Thoracic aorta (tissue), 2 donors: Measurements from ENCODE around the gene PDSS2. TPM values are rescaled to one million over a fixed set of nuclear protein-coding genes. Genes with fewer than 3 reads are reported as not detected.

Source experiments
- ATAC-seq: fragments of 150-250 bp; one replicate; pipeline ENCODE4 v1.8.0; 2017; ENCODE audit warnings: low read depth; ENCODE audit not compliant: insufficient number of reproducible peaks, low FRiP score
- DNase-seq: peaks from one replicate; pipeline ENCODE4 v3.0.0-alpha.2; 2020; ENCODE audit warnings: low spot score
- H3K27ac ChIP-seq, 2 donors: fragments of 200-600 bp; sonication (generic); 1 replicate in 1 of 2; 2 replicates in 1 of 2; pipeline ENCODE4 v1.5.1; 2016; ENCODE audit warnings: mild to moderate bottlenecking in 2 of 2, moderate library complexity in 2 of 2
- H3K27me3 ChIP-seq: fragments of 200-600 bp; sonication (generic); replicated peaks from 2 replicates; pipeline ENCODE4 v1.6.0; 2016; ENCODE audit warnings: mild to moderate bottlenecking; ENCODE audit not compliant: insufficient read depth
- H3K36me3 ChIP-seq: fragments of 200-600 bp; sonication (generic); one replicate; pipeline ENCODE4 v1.5.1; 2016
- H3K4me1 ChIP-seq, 2 donors: fragments of 200-600 bp; sonication (generic); 1 replicate in 1 of 2; 2 replicates in 1 of 2; pipeline versions ENCODE4 v1.5.1 to v1.6.0; 2016; ENCODE audit warnings: low read depth in 2 of 2, mild to moderate bottlenecking in 1 of 2; ENCODE audit not compliant: control insufficient read depth in 1 of 2
- H3K4me3 ChIP-seq: fragments of 200-600 bp; sonication (generic); 2 replicates; pipeline ENCODE4 v1.5.1; 2016; ENCODE audit warnings: mild to moderate bottlenecking
- H3K9me3 ChIP-seq: fragments of 200-600 bp; sonication (generic); 2 replicates; pipeline ENCODE4 v1.5.1; 2016
- total RNA-seq, 2 donors: library from RNA; depleted of rRNA; stranded (reverse); fragments of >200 nt; gene quantifications; one replicate each; pipeline versions ENCODE4 v1.1.0 to v1.2.3, GENCODE V29; 2016
- TF ChIP-seq, protein P1 (sequence below): fragments of 200-600 bp; sonication (generic); IDR thresholded peaks from one replicate; pipeline ENCODE4 v1.5.1; 2019; ENCODE audit warnings: antibody characterized with exemption

Gene PDSS2
- total RNA-seq, 2 donors from 2014 or later = 6.9 to 9.9 TPM

DNA sequence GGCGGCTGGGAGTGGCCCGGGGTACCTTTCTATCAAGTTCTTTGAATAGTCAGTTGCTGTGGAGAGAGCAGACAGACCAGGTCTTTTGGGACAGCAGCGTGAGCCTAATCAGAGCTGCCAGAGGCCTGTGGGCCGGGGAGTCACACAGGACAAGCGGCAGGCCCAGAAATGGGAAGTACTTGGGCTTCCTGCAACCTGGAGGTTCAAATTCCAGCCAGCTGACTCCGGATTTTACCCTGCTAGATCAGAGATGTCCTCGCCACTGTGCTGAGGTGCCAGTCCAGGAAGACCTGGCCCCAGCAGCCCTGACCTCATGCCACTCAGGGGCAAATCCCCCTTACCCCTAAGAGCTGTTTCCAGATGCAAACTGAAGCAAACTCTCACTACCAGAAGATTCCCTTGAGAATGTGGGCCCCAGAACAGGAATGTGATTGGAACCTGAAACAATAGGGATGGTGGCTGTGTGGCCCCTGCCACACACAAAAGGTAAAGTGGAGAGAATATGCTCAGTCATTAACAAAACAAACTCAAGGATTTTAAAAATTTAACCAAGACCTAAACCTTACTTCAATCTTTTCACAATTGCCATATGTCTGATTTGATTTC lies 353.8 kb downstream of the PDSS2 start:
- Histone ChIP-seq H3K27me3 (no peaks in the 10 kb centered on the region), H3K36me3 (no peaks in the 10 kb centered on the region), H3K9me3 (no peaks in the 10 kb centered on the region), H3K4me3 (no peak overlapping the region), H3K4me1 (no peaks in the 10 kb centered on the region), H3K27ac (no peak overlapping the region)
- DNase-seq = no peak
- TF ChIP-seq, protein P1, sequence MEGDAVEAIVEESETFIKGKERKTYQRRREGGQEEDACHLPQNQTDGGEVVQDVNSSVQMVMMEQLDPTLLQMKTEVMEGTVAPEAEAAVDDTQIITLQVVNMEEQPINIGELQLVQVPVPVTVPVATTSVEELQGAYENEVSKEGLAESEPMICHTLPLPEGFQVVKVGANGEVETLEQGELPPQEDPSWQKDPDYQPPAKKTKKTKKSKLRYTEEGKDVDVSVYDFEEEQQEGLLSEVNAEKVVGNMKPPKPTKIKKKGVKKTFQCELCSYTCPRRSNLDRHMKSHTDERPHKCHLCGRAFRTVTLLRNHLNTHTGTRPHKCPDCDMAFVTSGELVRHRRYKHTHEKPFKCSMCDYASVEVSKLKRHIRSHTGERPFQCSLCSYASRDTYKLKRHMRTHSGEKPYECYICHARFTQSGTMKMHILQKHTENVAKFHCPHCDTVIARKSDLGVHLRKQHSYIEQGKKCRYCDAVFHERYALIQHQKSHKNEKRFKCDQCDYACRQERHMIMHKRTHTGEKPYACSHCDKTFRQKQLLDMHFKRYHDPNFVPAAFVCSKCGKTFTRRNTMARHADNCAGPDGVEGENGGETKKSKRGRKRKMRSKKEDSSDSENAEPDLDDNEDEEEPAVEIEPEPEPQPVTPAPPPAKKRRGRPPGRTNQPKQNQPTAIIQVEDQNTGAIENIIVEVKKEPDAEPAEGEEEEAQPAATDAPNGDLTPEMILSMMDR = no peak
- ATAC-seq = no peak

DNA sequence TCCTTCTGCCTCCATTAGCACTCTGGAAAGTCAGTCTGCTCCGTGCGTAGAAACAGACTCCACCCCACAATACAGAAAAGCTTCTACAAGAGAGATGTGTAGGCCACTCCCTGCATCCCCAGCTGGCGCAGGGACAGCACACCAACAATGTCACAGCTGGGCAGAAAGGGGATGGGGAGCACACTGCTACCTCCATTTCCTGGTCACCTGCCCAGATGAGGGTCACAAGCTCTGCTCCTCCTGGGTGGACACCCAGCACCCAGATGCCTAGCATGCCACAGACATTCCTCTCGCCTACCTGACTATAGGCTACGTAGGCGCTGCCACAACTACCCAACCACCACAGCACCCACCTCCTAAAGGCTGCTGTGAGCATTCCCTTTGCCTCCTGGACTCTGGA lies 356.3 kb downstream of the PDSS2 start:
- Histone ChIP-seq H3K4me1 (no peaks in the 10 kb centered on the region), H3K4me3 (no peak overlapping the region), H3K27ac (no peak overlapping the region), H3K27me3 (no peaks in the 10 kb centered on the region), H3K36me3 (no peaks in the 10 kb centered on the region), H3K9me3 (no peaks in the 10 kb centered on the region)
- TF ChIP-seq, protein P1 = no peak
- DNase-seq (no peak), ATAC-seq (no peak)

Other genes with a start within 250 kb of the PDSS2 start
- gene SOBP, start 30.6 kb upstream of the PDSS2 start, total RNA-seq = 10 to 100 TPM; 10.3 to 11.1 TPM